K562 (cell line): ENCODE data around the gene C4A. TPM values are rescaled to one million over a fixed set of nuclear protein-coding genes. Genes with fewer than 3 reads are reported as not detected.

Source experiments
- CEBPG ChIP-seq, 3 experiments: fragments of 200-800 bp in 1 of 3; sonication (Bioruptor generic) in 1 of 3; sonication (generic) in 1 of 3; formaldehyde crosslinking in 1 of 3; IDR thresholded peaks in 2 of 3; conservative IDR thresholded peaks in 1 of 3; 2 replicates each; pipeline versions ENCODE4 v1.6.1 to v1.8.0; 2016 to 2022; ENCODE audit warnings: missing compliant biosample characterization in 2 of 3, missing genetic modification characterization in 2 of 3, mild to moderate bottlenecking in 1 of 3, missing genetic modification reagents in 1 of 3
- CHAMP1 ChIP-seq: fragments of 450-650 bp; IDR thresholded peaks from 2 replicates; pipeline ENCODE4 v1.6.1; 2016; ENCODE audit warnings: mild to moderate bottlenecking
- DIDO1 ChIP-seq: fragments of 450-650 bp; IDR thresholded peaks from 2 replicates; pipeline ENCODE4 v1.6.1; 2016; ENCODE audit warnings: low read depth, missing biosample characterization, missing genetic modification characterization
- FOXK1 ChIP-seq: sonication (generic); formaldehyde crosslinking; IDR thresholded peaks from 2 replicates; pipeline ENCODE4 v1.8.0; 2022; ENCODE audit warnings: missing genetic modification reagents, mild to moderate bottlenecking, borderline replicate concordance
- HMGN3 ChIP-seq: IDR thresholded peaks from 2 replicates; pipeline ENCODE4 v1.6.1; 2011; ENCODE audit warnings: borderline replicate concordance, low read depth, mild to moderate bottlenecking, mixed read lengths, low read length; ENCODE audit not compliant: insufficient read length; ENCODE audit errors: extremely low read depth
- IRF1 ChIP-seq: sonication (generic); formaldehyde crosslinking; IDR thresholded peaks from 2 replicates; pipeline ENCODE4 v1.8.0; 2022; ENCODE audit warnings: missing genetic modification reagents, mild to moderate bottlenecking, borderline replicate concordance
- MBD2 ChIP-seq: sonication (generic); IDR thresholded peaks from 2 replicates; pipeline ENCODE4 v1.6.1; 2016; ENCODE audit warnings: low read depth, borderline replicate concordance
- NR2C2 ChIP-seq, 2 experiments: fragments of 200-800 bp in 1 of 2; sonication (Bioruptor generic) in 1 of 2; sonication (generic) in 1 of 2; formaldehyde crosslinking in 1 of 2; IDR thresholded peaks; 2 replicates each; pipeline versions ENCODE4 v1.6.1 to v1.8.0; 2016 to 2022; ENCODE audit warnings: mild to moderate bottlenecking in 1 of 2, missing compliant biosample characterization in 1 of 2, missing genetic modification characterization in 1 of 2, missing genetic modification reagents in 1 of 2
- POLR2AphosphoS5 ChIP-seq: IDR thresholded peaks from 2 replicates; pipeline ENCODE4 v1.6.1; 2011; ENCODE audit warnings: mild to moderate bottlenecking, low read depth, low read length, moderate library complexity; ENCODE audit not compliant: control insufficient read depth, insufficient read depth
- RBBP5 ChIP-seq: fragments of 200-600 bp; sonication (generic); IDR thresholded peaks from 2 replicates; pipeline ENCODE4 v1.6.1; 2012; ENCODE audit warnings: borderline replicate concordance, mild to moderate bottlenecking, low read length, control low read depth, inconsistent platforms; ENCODE audit not compliant: insufficient read depth, poor library complexity, severe bottlenecking
- RBM17 ChIP-seq: fragments of 200-400 bp; formaldehyde crosslinking; IDR thresholded peaks from 2 replicates; pipeline ENCODE4 v1.6.1; 2017; ENCODE audit warnings: low read depth, mild to moderate bottlenecking, low read length, borderline replicate concordance
- TCF15 ChIP-seq: fragments of 250-450 bp; sonication (Bioruptor Pico); IDR thresholded peaks from 2 replicates; pipeline ENCODE4 v1.8.0; 2022; ENCODE audit warnings: moderate library complexity, mild to moderate bottlenecking, inconsistent platforms
- ZBTB26 ChIP-seq: fragments of 450-650 bp; formaldehyde crosslinking; IDR thresholded peaks from 2 replicates; pipeline ENCODE4 v1.4.0; 2022; ENCODE audit warnings: missing genetic modification characterization
- ZBTB49 ChIP-seq: sonication (generic); formaldehyde crosslinking; IDR thresholded peaks from 2 replicates; pipeline ENCODE4 v1.8.0; 2022; ENCODE audit warnings: missing genetic modification reagents, mild to moderate bottlenecking, borderline replicate concordance
- ZNF644 ChIP-seq: fragments of 200-800 bp; sonication (Bioruptor generic); IDR thresholded peaks from 2 replicates; pipeline ENCODE4 v1.6.1; 2016; ENCODE audit warnings: low read depth, missing genetic modification characterization, missing compliant biosample characterization
- polyA plus RNA-seq, 8 experiments: library from polyadenylated mRNA; depleted of rRNA in 4 of 8; stranded (reverse) in 5 of 8; unstranded in 3 of 8; fragments of >200 nt; fragmentation: Nextera tagmentation in 2 of 8; fragmentation: Illumina TruSeq in 1 of 8; extraction: Ambion mirVana in 2 of 8; extraction: Trizol in 1 of 8; gene quantifications; 2 replicates each; pipeline versions ENCODE4 v1.2.1 to v1.2.3, GENCODE V29; 2011 to 2014; ENCODE audit warnings: inconsistent platforms in 1 of 8, missing spikeins in 1 of 8
- total RNA-seq, 7 experiments: library from RNA; depleted of rRNA in 6 of 7; stranded (reverse); fragments of >200 nt in 6 of 7; fragmentation: Illumina TruSeq in 2 of 7; extraction: Trizol in 2 of 7; gene quantifications; 2 replicates each; pipeline versions ENCODE4 v1.2.1 to v1.2.3, GENCODE V29; 2011 to 2021; ENCODE audit warnings: low replicate concordance in 1 of 7

C4A gene
- total and polyA plus RNA-seq, 9 of the 15 experiments (the other 6 are each of a cell fraction or from before 2014, with no cell fraction given): 0.27 to 7.6 (median 5.0) TPM

- no peak for TF ChIP-seq IRF1 (CRISPR knock-in tag)
- no peak for TF ChIP-seq TCF15 (CRISPR knock-in tag)
- TF ChIP-seq NR2C2 (CRISPR knock-in tag; IDR thresholded peaks at IDR 0.05): peak; percentile 30; the same call in 1 of the 2 replicates
- TF ChIP-seq NR2C2 (tag; IDR thresholded peaks at IDR 0.05): no peak
- 0 out of 2 replicates have a peak, but pooled peaks have one; percentile 47 for TF ChIP-seq ZNF644 (tag)
- peak; percentile 70; the same call in 1 of the 2 replicates for TF ChIP-seq ZBTB26 (CRISPR knock-in tag)
- no peak for TF ChIP-seq FOXK1 (CRISPR knock-in tag)
- TF ChIP-seq CEBPG (CRISPR knock-in tag; IDR thresholded peaks at IDR 0.05): no peak
- TF ChIP-seq CEBPG (tag; conservative IDR thresholded peaks at IDR 0.05 in 1 of 2, IDR thresholded peaks at IDR 0.05 in 1 of 2): no peak
- peak; percentile 5; the same call in 1 of the 2 replicates for TF ChIP-seq MBD2
- no peak for TF ChIP-seq RBM17
- no peak for TF ChIP-seq POLR2AphosphoS5
- TF ChIP-seq CHAMP1: no peak
- TF ChIP-seq ZBTB49 (CRISPR knock-in tag): no peak
- peak; percentile 37 for TF ChIP-seq RBBP5
- no peak for TF ChIP-seq HMGN3
- no peak for TF ChIP-seq DIDO1 (tag)
Observed at GRCh38 chr6:31968791-31969711, 12.8 kb upstream of the C4A start (continued).
